ENCODE results near the gene MIPOL1. TPM values are rescaled to one million over a fixed set of nuclear protein-coding genes. Genes with fewer than 3 reads are reported as not detected.

MIPOL1 gene
- total RNA-seq, 1 experiment from 2014 or later = 15.4 TPM

GRCh38 chr14:37592482-37593408 is 395.0 kb downstream of the MIPOL1 start:
- Histone ChIP-seq H3K4me3 (replicated peaks in 1 of 2; ENCODE audit: low read depth in 1 of 2, low read length in 2 of 2) (no peak overlapping the region), H3K4me2 (ENCODE audit: low read length) (no peak overlapping the region), H3K9me2 (ENCODE audit: insufficient read depth) (no peaks in the 10 kb centered on the region), H3K27ac (ENCODE audit: low read depth, low read length) (no peak overlapping the region), H3K79me2 (ENCODE audit: insufficient read depth, low read length) (no peaks in the 10 kb centered on the region), H2AFZ (ENCODE audit: low read depth, low read length, poor library complexity, severe bottlenecking) (no peak overlapping the region), H4K20me1 (ENCODE audit: insufficient read depth) (no peaks in the 10 kb centered on the region), H3K9ac (ENCODE audit: low read length) (no peak overlapping the region), H3K4me1 (ENCODE audit: control insufficient read depth in 1 of 2, insufficient read depth in 2 of 2, low read length in 2 of 2) (peaks cover 5 to 20% of the 10 kb centered on the region in 2 experiments; a peak in 3 of 4 replicates), H3K27me3 (ENCODE audit: insufficient read depth, low read length) (no peaks in the 10 kb centered on the region), H3K9me3 (ENCODE audit: control insufficient read depth in 1 of 2, insufficient read depth in 1 of 2, low read depth in 1 of 2, low read length in 2 of 2) (no peaks in the 10 kb centered on the region), H3K36me3 (ENCODE audit: control insufficient read depth in 1 of 2, insufficient read depth in 2 of 2, low read length in 2 of 2) (no peaks in the 10 kb centered on the region)
- RAD21 ChIA-PET (ENCODE audit: low non-redundant PET in 1 of 2, low total read pairs in 2 of 2, uncharacterized antibody in 2 of 2, unreplicated experiment in 2 of 2) = no interaction called here
- POLR2A ChIA-PET = no interaction called here
- no peak for DNase-seq (ENCODE audit: low read depth, low spot score)
- CTCF ChIA-PET = no interaction called here
- BruUV-seq (replicated peaks) = no TSS peak
- TF ChIP-seq ZNF274 (IDR thresholded peaks at IDR 0.05; ENCODE audit: low read depth, low read length) (no peak), SIN3A (IDR thresholded peaks at IDR 0.05; ENCODE audit: low read depth) (no peak), ZBTB33 (IDR thresholded peaks at IDR 0.05; ENCODE audit: extremely low read depth, insufficient replicate concordance, low read length) (no peak), JUND (IDR thresholded peaks at IDR 0.05) (no peak), EGR1 (IDR thresholded peaks at IDR 0.05; ENCODE audit: low read depth) (no peak), POLR2A (IDR thresholded peaks at IDR 0.05; ENCODE audit: borderline replicate concordance, extremely low read depth, insufficient read depth, insufficient read length) (no peak)
- intact Hi-C loops (cut with micrococcal nuclease) = no loop called here
- ATAC-seq = no peak

Data from HCT116 (cell line).